Left cardiac atrium (tissue), 4 donors: ENCODE data around the gene GOLGA8J. TPM values are rescaled to one million over a fixed set of nuclear protein-coding genes. Genes with fewer than 3 reads are reported as not detected.
"Not testable (repeated sequence)": the region's sequence is repeated elsewhere in the genome, so short reads cannot be mapped to it uniquely, and the experiment has no call there.

Experiments used
- ATAC-seq, 2 donors: fragments of 200-7000 bp; cut with Tn5 transposase; one replicate each; pipeline ENCODE4 v1.9.1; 2020; ENCODE audit warnings: mild to moderate bottlenecking in 2 of 2, moderate library complexity in 2 of 2
- DNase-seq: peaks from one replicate; pipeline ENCODE4 v3.0.0-alpha.2; 2020
- intact Hi-C, 2 donors: fragments of 100-400 bp; cut with DNase I; formaldehyde crosslinking; loops; one replicate each; pipeline versions ENCODE4 v1.14.1 to v1.15.1; 2022 to 2023
- long read RNA-seq: library from polyadenylated mRNA; unstranded; transcript quantifications from one replicate; pipeline ENCODE4 v2.0.0, GENCODE V29; 2021
- total RNA-seq, 2 donors: library from RNA; stranded (reverse); fragmentation: NEBNext Ultra II Directional; extraction: Animal tissue kit (Norgen Biotek cat#: 25700); gene quantifications; one replicate each; pipeline ENCODE4 v1.2.1, GENCODE V29; 2021
- donor health status: DM: no; HTN: yes; CAD: no.
- donor health status: DM: no; HTN: yes; CAD: no; lungs with severe emphysema.
- donor health status: DM: yes; HTN: yes; CAD: no.
- donor health status: Dilated cardiomyopathy.

The GOLGA8J gene
- under 1 TPM in 1 of 2 donors, not detected in 1; 0.15 TPM for total RNA-seq
- long read RNA-seq = 0 reads

- intact Hi-C loops, DNase-seq, ATAC-seq: not testable (repeated sequence)
These were observed at the start of gene GOLGA8J for GRCh38 chr15:30082655-30083054. Gene GOLGA8J, plus strand, starts transcription at chr15:30082955. Its CDS starts 98 bp downstream, at chr15:30083053.

- intact Hi-C loops = loop anchor here in 1 of 2 donors (10.0 kb wide), 1 partner anchor 88 kb away; no protein-coding TSS in a partner anchor
- DNase-seq (no peak), ATAC-seq (no peak)
These were observed 49.5 kb upstream of the GOLGA8J start for GRCh38 chr15:30033211-30033610.

GRCh38 chr15:30033763-30034162 is 49.0 kb upstream of the GOLGA8J start:
- intact Hi-C loops = loop anchor here in 1 of 2 donors (10.0 kb wide), 1 partner anchor 89 kb away; no protein-coding TSS in a partner anchor
- DNase-seq (no peak), ATAC-seq (no peak)

GRCh38 chr15:30036036-30036703 is 46.6 kb upstream of the GOLGA8J start:
- intact Hi-C loops = loop anchor here (5.0 to 10.0 kb wide), 2 partner anchors 49 to 91 kb away; no protein-coding TSS in a partner anchor
- ATAC-seq (no peak), DNase-seq (no peak)

- ATAC-seq (peak; percentile 94 to 96), DNase-seq (peak; percentile 19)
- intact Hi-C loops = loop anchor here (5.0 to 10.0 kb wide), 2 partner anchors 52 to 94 kb away; no protein-coding TSS in a partner anchor
These were observed 43.9 kb upstream of the GOLGA8J start for GRCh38 chr15:30038667-30039523.

GRCh38 chr15:30041868-30042267 is 40.9 kb upstream of the GOLGA8J start:
- DNase-seq (no peak), ATAC-seq (no peak)
- intact Hi-C loops = loop anchor here (2.0 to 10.0 kb wide), 2 partner anchors 99 to 377 kb away; no protein-coding TSS in a partner anchor

GRCh38 chr15:30042556-30042955 is 40.2 kb upstream of the GOLGA8J start:
- DNase-seq = no peak
- intact Hi-C loops = loop anchor here (2.0 to 10.0 kb wide), 2 partner anchors 100 to 378 kb away; no protein-coding TSS in a partner anchor
- ATAC-seq = no peak

- DNase-seq (no peak), ATAC-seq (peak in 1 of 2 donors; percentile 36)
- intact Hi-C loops = loop anchor here (2.0 to 10.0 kb wide), 2 partner anchors 100 to 378 kb away; no protein-coding TSS in a partner anchor
These were observed 39.5 kb upstream of the GOLGA8J start for GRCh38 chr15:30043211-30043655.

- intact Hi-C loops = loop anchor here in 1 of 2 donors (10.0 kb wide), 1 partner anchor 380 kb away; no protein-coding TSS in a partner anchor
- ATAC-seq = no peak
- no peak for DNase-seq
These were observed 38.4 kb upstream of the GOLGA8J start for GRCh38 chr15:30044377-30044776.

- intact Hi-C loops = loop anchor here in 1 of 2 donors (10.0 kb wide), 1 partner anchor 380 kb away; no protein-coding TSS in a partner anchor
- ATAC-seq, DNase-seq: not testable (repeated sequence)
These were observed 37.9 kb upstream of the GOLGA8J start for GRCh38 chr15:30044826-30045225.

GRCh38 chr15:30045248-30046041 is 37.3 kb upstream of the GOLGA8J start:
- not testable (repeated sequence) for DNase-seq, ATAC-seq
- intact Hi-C loops = loop anchor here in 1 of 2 donors (10.0 kb wide), 1 partner anchor 381 kb away; no protein-coding TSS in a partner anchor

GRCh38 chr15:30046430-30046829 is 36.3 kb upstream of the GOLGA8J start:
- intact Hi-C loops = loop anchor here in 1 of 2 donors (10.0 kb wide), 1 partner anchor 382 kb away; no protein-coding TSS in a partner anchor
- DNase-seq = no peak
- no peak for ATAC-seq

- DNase-seq (no peak), ATAC-seq (no peak)
- intact Hi-C loops = no loop called here
These were observed 27.2 kb upstream of the GOLGA8J start for GRCh38 chr15:30055604-30056003.

- ATAC-seq (no peak), DNase-seq (no peak)
- intact Hi-C loops = no loop called here
These were observed 26.6 kb upstream of the GOLGA8J start for GRCh38 chr15:30056166-30056565.

- DNase-seq (no peak), ATAC-seq (no peak)
- intact Hi-C loops = no loop called here
These were observed 23.0 kb upstream of the GOLGA8J start for GRCh38 chr15:30059771-30060170.

- intact Hi-C loops = no loop called here
- ATAC-seq = no peak
- no peak for DNase-seq
These were observed 19.9 kb upstream of the GOLGA8J start for GRCh38 chr15:30062881-30063280.

GRCh38 chr15:30063835-30064546 is 18.8 kb upstream of the GOLGA8J start:
- ATAC-seq (peak; percentile 27 to 40), DNase-seq (no peak)
- intact Hi-C loops = no loop called here
